ENCODE measurements around the gene CTR9. TPM values are rescaled to one million over a fixed set of nuclear protein-coding genes. Genes with fewer than 3 reads are reported as not detected.

The CTR9 gene
- polyA plus RNA-seq, 1 of the 3 experiments (the other 2 are of a cell fraction): 10.1 TPM

DNA sequence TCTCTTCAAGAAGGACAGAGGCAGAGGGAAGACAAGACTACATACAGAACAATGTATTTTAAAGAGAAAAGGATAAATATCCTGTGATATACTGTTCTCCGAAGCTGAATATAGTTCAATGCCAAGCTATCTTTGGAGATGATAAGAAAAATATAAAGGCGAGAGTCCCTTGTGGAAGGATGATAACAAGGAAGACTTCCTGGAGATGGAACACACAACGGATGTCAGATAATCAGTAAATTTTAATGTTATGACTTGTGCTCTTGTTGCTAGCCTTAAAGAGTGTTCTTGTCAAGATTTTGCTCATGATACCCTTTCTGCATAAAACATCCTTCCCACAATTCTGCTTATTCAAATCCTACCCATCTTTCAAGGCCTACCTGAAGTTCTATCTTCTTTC, 6.8 kb upstream of the CTR9 start:
- Histone ChIP-seq H3K9me2 (no peaks in the 10 kb centered on the region), H4K20me1 (ENCODE audit: insufficient read depth) (no peaks in the 10 kb centered on the region), H2AFZ (ENCODE audit: low read depth) (no peak overlapping the region), H3K4me1 (ENCODE audit: control insufficient read depth in 1 of 2, insufficient read depth in 2 of 2, low read depth in 1 of 2, low read length in 1 of 2) (peaks cover 9 to 21% of the 10 kb centered on the region in 2 experiments; a peak in 3 of 4 replicates), H3F3A (replicated peaks; ENCODE audit: insufficient read depth) (peaks cover 12% of the 10 kb centered on the region), H3K79me2 (ENCODE audit: insufficient read depth) (no peaks in the 10 kb centered on the region), H3K36me3 (replicated peaks in 1 of 2; ENCODE audit: control insufficient read depth in 1 of 2, insufficient read depth in 2 of 2, low read length in 1 of 2) (no peaks in the 10 kb centered on the region), H3K4me3 (ENCODE audit: low read depth in 2 of 2, low read length in 1 of 2) (no peak overlapping the region), H3K4me2 (no peak overlapping the region), H3K9ac (no peak overlapping the region), H3K27ac (ENCODE audit: low read depth in 2 of 2, low read length in 1 of 2) (0 out of 4 replicates have a peak overlapping the region, but pooled peaks of 1 of the 2 experiments have one; percentile 6), H3K27me3 (ENCODE audit: insufficient read depth) (no peaks in the 10 kb centered on the region), H3K9me3 (no peaks in the 10 kb centered on the region)
- POLR2A ChIA-PET: no interaction called here
- DNase-seq: no peak
- 86% methylated on average over 3 of the region's 3 CpGs for whole genome bisulfite sequencing (ENCODE audit: low lambda C conversion rate)
- CTCF ChIA-PET: no interaction called here
- TF ChIP-seq TCF12 (IDR thresholded peaks at IDR 0.05) (no peak), YY1 (IDR thresholded peaks at IDR 0.05; ENCODE audit: low read depth) (no peak), GABPA (IDR thresholded peaks at IDR 0.05; ENCODE audit: low read depth) (no peak), EZH2phosphoT487 (IDR thresholded peaks at IDR 0.05; ENCODE audit: borderline replicate concordance, low read depth) (no peak)
- TF ChIP-seq, protein P1, sequence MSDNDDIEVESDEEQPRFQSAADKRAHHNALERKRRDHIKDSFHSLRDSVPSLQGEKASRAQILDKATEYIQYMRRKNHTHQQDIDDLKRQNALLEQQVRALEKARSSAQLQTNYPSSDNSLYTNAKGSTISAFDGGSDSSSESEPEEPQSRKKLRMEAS (IDR thresholded peaks at IDR 0.05; ENCODE audit: low read depth): no peak

DNA sequence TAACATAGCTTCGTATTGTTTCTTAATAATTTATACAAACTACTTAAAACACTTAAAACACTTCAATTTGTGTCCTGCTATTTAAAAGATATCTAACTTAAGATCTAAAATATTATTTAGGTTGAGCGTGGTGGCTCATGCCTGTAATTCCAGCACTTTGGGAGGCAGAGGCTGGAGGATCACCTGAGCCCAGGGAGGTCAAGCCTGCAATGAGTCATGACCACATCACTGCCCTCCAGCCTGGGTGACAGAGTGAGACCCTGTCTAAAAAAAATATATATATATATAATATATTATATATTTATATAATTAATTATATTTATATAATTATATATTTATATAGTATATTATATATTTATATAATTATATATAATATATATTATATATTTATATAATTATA, 4.2 kb upstream of the CTR9 start:
- H3K9me2 ChIP-seq: no peaks in the 10 kb centered on the region
- TF ChIP-seq MXI1 (IDR thresholded peaks at IDR 0.05; ENCODE audit: low read depth, low read length) (no peak), NRF1 (IDR thresholded peaks at IDR 0.05; ENCODE audit: low read depth, low read length) (no peak), GABPA (IDR thresholded peaks at IDR 0.05; ENCODE audit: low read depth) (no peak)
- no peaks in the 10 kb centered on the region for H3K9me3 ChIP-seq
- no peak overlapping the region for H2AFZ ChIP-seq (ENCODE audit: low read depth)
- no peaks in the 10 kb centered on the region for H4K20me1 ChIP-seq (ENCODE audit: insufficient read depth)
- H3K36me3 ChIP-seq (replicated peaks in 1 of 2; ENCODE audit: control insufficient read depth in 1 of 2, insufficient read depth in 2 of 2, low read length in 1 of 2): no peaks in the 10 kb centered on the region
- no peak overlapping the region for H3K27ac ChIP-seq (ENCODE audit: low read depth in 2 of 2, low read length in 1 of 2)
- H3K27me3 ChIP-seq (ENCODE audit: insufficient read depth): no peaks in the 10 kb centered on the region
- peaks cover 9 to 16% of the 10 kb centered on the region in 2 experiments; a peak in 3 of 4 replicates for H3K4me1 ChIP-seq (ENCODE audit: control insufficient read depth in 1 of 2, insufficient read depth in 2 of 2, low read depth in 1 of 2, low read length in 1 of 2)
- WGBS (ENCODE audit: low lambda C conversion rate): 91% methylated on average over 2 of the region's 2 CpGs
- H3K79me2 ChIP-seq (ENCODE audit: insufficient read depth): peaks cover 7% of the 10 kb centered on the region
- ChIA-PET CTCF (interaction anchor here (0.7 to 2.1 kb wide), 3 partner anchors 11 to 341 kb away, joined by 3 to 7 read pairs (median 5); no protein-coding TSS in a partner anchor), POLR2A (no interaction called here)
- H3K4me2 ChIP-seq: no peak overlapping the region
- no peak overlapping the region for H3K9ac ChIP-seq
- no peak for DNase-seq
- peaks cover 23% of the 10 kb centered on the region for H3F3A ChIP-seq (replicated peaks; ENCODE audit: insufficient read depth)
- no peak overlapping the region for H3K4me3 ChIP-seq (ENCODE audit: low read depth in 2 of 2, low read length in 1 of 2)

DNA sequence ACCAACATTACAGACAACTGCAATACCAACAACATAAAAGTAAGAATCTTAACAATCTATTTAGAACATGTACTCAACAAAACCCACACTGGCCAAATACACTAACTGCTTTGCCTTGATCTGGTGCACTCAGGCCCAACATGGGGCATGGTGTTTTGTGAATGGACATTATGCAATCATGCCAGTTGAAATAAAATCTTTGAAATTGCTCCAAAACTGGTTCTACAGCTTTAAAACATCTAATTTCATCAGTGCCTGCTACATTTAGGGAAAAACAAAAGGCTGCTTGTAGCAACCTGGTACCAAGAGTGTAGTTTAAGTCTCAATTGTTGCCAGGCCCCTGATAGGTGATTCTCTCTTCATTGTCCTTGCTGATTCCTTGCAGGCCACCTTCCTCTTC, 3.3 kb upstream of the CTR9 start:
- Histone ChIP-seq H2AFZ (ENCODE audit: low read depth) (no peak overlapping the region), H4K20me1 (ENCODE audit: insufficient read depth) (0 out of 2 replicates have a peak, but pooled peaks cover 6% of the 10 kb centered on the region), H3K4me1 (ENCODE audit: control insufficient read depth in 1 of 2, insufficient read depth in 2 of 2, low read depth in 1 of 2, low read length in 1 of 2) (peaks cover 4 to 14% of the 10 kb centered on the region in 2 experiments; a peak in 3 of 4 replicates), H3K9me2 (no peaks in the 10 kb centered on the region), H3K36me3 (replicated peaks in 1 of 2; ENCODE audit: control insufficient read depth in 1 of 2, insufficient read depth in 2 of 2, low read length in 1 of 2) (peaks cover 2 to 3% of the 10 kb centered on the region in 2 experiments), H3K9me3 (no peaks in the 10 kb centered on the region), H3K27me3 (ENCODE audit: insufficient read depth) (no peaks in the 10 kb centered on the region), H3K4me2 (no peak overlapping the region), H3K27ac (ENCODE audit: low read depth in 2 of 2, low read length in 1 of 2) (no peak overlapping the region), H3K4me3 (ENCODE audit: low read depth in 2 of 2, low read length in 1 of 2) (no peak overlapping the region), H3F3A (replicated peaks; ENCODE audit: insufficient read depth) (peaks cover 18% of the 10 kb centered on the region), H3K9ac (no peak overlapping the region), H3K79me2 (ENCODE audit: insufficient read depth) (peaks cover 16% of the 10 kb centered on the region)
- ChIA-PET POLR2A (no interaction called here), CTCF (interaction anchor here (0.6 to 2.1 kb wide), 3 partner anchors 23 to 342 kb away, joined by 3 to 7 read pairs (median 5); no protein-coding TSS in a partner anchor)
- TF ChIP-seq SIN3A (IDR thresholded peaks at IDR 0.05; ENCODE audit: borderline replicate concordance, low read depth, low read length) (no peak), POLR2AphosphoS5 (IDR thresholded peaks at IDR 0.05; ENCODE audit: low read depth, low read length) (no peak), MEF2A (IDR thresholded peaks at IDR 0.05; ENCODE audit: borderline replicate concordance, low read depth) (no peak), NFIC (IDR thresholded peaks at IDR 0.05; ENCODE audit: borderline replicate concordance) (no peak), EZH2phosphoT487 (IDR thresholded peaks at IDR 0.05; ENCODE audit: borderline replicate concordance, low read depth) (no peak), NRF1 (IDR thresholded peaks at IDR 0.05; ENCODE audit: low read depth, low read length) (no peak)
- TF ChIP-seq, protein P2, sequence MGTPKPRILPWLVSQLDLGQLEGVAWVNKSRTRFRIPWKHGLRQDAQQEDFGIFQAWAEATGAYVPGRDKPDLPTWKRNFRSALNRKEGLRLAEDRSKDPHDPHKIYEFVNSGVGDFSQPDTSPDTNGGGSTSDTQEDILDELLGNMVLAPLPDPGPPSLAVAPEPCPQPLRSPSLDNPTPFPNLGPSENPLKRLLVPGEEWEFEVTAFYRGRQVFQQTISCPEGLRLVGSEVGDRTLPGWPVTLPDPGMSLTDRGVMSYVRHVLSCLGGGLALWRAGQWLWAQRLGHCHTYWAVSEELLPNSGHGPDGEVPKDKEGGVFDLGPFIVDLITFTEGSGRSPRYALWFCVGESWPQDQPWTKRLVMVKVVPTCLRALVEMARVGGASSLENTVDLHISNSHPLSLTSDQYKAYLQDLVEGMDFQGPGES (IDR thresholded peaks at IDR 0.05; ENCODE audit: low read depth, low read length): no peak
- TF ChIP-seq, protein P3, sequence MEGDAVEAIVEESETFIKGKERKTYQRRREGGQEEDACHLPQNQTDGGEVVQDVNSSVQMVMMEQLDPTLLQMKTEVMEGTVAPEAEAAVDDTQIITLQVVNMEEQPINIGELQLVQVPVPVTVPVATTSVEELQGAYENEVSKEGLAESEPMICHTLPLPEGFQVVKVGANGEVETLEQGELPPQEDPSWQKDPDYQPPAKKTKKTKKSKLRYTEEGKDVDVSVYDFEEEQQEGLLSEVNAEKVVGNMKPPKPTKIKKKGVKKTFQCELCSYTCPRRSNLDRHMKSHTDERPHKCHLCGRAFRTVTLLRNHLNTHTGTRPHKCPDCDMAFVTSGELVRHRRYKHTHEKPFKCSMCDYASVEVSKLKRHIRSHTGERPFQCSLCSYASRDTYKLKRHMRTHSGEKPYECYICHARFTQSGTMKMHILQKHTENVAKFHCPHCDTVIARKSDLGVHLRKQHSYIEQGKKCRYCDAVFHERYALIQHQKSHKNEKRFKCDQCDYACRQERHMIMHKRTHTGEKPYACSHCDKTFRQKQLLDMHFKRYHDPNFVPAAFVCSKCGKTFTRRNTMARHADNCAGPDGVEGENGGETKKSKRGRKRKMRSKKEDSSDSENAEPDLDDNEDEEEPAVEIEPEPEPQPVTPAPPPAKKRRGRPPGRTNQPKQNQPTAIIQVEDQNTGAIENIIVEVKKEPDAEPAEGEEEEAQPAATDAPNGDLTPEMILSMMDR (IDR thresholded peaks at IDR 0.05): no peak
- TF ChIP-seq, protein P1 (IDR thresholded peaks at IDR 0.05; ENCODE audit: low read depth): no peak
- TF ChIP-seq, protein P4, sequence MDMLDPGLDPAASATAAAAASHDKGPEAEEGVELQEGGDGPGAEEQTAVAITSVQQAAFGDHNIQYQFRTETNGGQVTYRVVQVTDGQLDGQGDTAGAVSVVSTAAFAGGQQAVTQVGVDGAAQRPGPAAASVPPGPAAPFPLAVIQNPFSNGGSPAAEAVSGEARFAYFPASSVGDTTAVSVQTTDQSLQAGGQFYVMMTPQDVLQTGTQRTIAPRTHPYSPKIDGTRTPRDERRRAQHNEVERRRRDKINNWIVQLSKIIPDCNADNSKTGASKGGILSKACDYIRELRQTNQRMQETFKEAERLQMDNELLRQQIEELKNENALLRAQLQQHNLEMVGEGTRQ (IDR thresholded peaks at IDR 0.05; ENCODE audit: borderline replicate concordance, low read depth, low read length): no peak
- DNase-seq: no peak

All from SK-N-SH (cell line).